Cardiac fibroblast (primary cell): ENCODE results near the gene PTPN5.
"Not testable (repeated sequence)": the region's sequence is repeated elsewhere in the genome, so short reads cannot be mapped to it uniquely, and the experiment has no call there.

Experiments used
- DNase-seq, 2 donors: peaks; one replicate each; pipeline versions ENCODE4 v3.0.0 to v3.0.0-alpha.2; 2010; ENCODE audit warnings: low read depth in 2 of 2
- H3K4me3 ChIP-seq, 2 donors: replicated peaks in 1 of 2; 1 replicate in 1 of 2; 2 replicates in 1 of 2; pipeline ENCODE4 v1.5.1; 2011; ENCODE audit warnings: low read depth in 2 of 2, low read length in 2 of 2, mild to moderate bottlenecking in 2 of 2, moderate library complexity in 1 of 2
- CTCF ChIP-seq: IDR thresholded peaks from one replicate; pipeline ENCODE4 v1.5.1; 2011; ENCODE audit warnings: low read depth, mild to moderate bottlenecking, low read length, inconsistent platforms

PTPN5 gene

GRCh38 chr11:18697576-18697975 is 94.0 kb downstream of the PTPN5 start:
- no peak overlapping the region for H3K4me3 ChIP-seq
- no peak for DNase-seq
- no peak for TF ChIP-seq CTCF

GRCh38 chr11:18696638-18697225 is 94.9 kb downstream of the PTPN5 start:
- no peak overlapping the region for H3K4me3 ChIP-seq
- DNase-seq = peak in 1 of 2 donors; percentile 34
- TF ChIP-seq CTCF = no peak

- TF ChIP-seq CTCF = no peak
- DNase-seq = no peak
- no peak overlapping the region for H3K4me3 ChIP-seq
Measured at GRCh38 chr11:18692941-18693760, 98.4 kb downstream of the PTPN5 start.

- not testable (repeated sequence) for DNase-seq, H3K4me3 ChIP-seq
Measured at GRCh38 chr11:18691467-18692140, 100.0 kb downstream of the PTPN5 start.

- no peak for TF ChIP-seq CTCF
- no peak for DNase-seq
- no peak overlapping the region for H3K4me3 ChIP-seq
Measured at GRCh38 chr11:18684267-18684666, 107.3 kb downstream of the PTPN5 start.

- no peak for TF ChIP-seq CTCF
- DNase-seq = no peak
Measured at GRCh38 chr11:18682466-18682865, 109.1 kb downstream of the PTPN5 start.

GRCh38 chr11:18681949-18682348 is 109.6 kb downstream of the PTPN5 start:
- H3K4me3 ChIP-seq, DNase-seq: not testable (repeated sequence)

More at GRCh38 chr11:18682466-18682865, 109.1 kb downstream of the PTPN5 start:
- no peak overlapping the region for H3K4me3 ChIP-seq
